B cell (primary cell): Measurements from ENCODE around the gene QKI.

ENCODE experiments used
- CTCF ChIP-seq: fragments of 200-600 bp; IDR thresholded peaks from one replicate; pipeline ENCODE4 v1.8.0; 2022; ENCODE audit warnings: antibody characterized with exemption, mild to moderate bottlenecking
- EZH2 ChIP-seq: IDR thresholded peaks from 2 replicates; pipeline ENCODE4 v1.6.1; 2012; ENCODE audit warnings: borderline replicate concordance, low read depth, mild to moderate bottlenecking, moderate library complexity, low read length; ENCODE audit not compliant: insufficient read depth, poor library complexity, severe bottlenecking

GRCh38 chr6:163416557-163417253 lies 2.2 kb downstream of the QKI start:
- TF ChIP-seq CTCF (peak; percentile 82), EZH2 (no peak)
